GM21737 (cell line): ENCODE results near the gene CCND3.
"Not testable (repeated sequence)": the region's sequence is repeated elsewhere in the genome, so short reads cannot be mapped to it uniquely, and the experiment has no call there.

Experiments
- ATAC-seq: cut with Tn5 transposase; IDR thresholded peaks from one replicate; pipeline ENCODE4 v1.9.1; 2021; ENCODE audit warnings: mild to moderate bottlenecking, moderate library complexity; ENCODE audit not compliant: unreplicated experiment

Gene CCND3

DNA sequence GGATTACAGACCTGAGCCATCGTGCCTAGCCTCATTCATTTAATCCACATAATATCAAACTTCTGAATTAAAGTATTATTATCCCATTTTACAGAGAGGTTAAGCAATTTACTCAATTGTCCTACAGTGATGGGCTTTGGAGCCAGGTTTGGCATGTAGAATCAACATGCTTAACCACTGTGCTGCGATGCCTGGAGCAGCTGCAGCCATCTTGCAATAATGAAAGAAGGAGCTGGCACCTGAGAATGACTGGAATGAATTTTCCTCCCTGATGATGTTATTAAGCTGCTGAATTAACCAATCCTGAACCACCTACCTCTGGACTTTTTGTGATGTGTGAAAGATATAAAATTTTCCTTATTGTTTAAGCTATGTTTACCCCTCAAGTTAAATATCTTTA is 13.1 kb upstream of the CCND3 start:
- no peak for ATAC-seq

DNA sequence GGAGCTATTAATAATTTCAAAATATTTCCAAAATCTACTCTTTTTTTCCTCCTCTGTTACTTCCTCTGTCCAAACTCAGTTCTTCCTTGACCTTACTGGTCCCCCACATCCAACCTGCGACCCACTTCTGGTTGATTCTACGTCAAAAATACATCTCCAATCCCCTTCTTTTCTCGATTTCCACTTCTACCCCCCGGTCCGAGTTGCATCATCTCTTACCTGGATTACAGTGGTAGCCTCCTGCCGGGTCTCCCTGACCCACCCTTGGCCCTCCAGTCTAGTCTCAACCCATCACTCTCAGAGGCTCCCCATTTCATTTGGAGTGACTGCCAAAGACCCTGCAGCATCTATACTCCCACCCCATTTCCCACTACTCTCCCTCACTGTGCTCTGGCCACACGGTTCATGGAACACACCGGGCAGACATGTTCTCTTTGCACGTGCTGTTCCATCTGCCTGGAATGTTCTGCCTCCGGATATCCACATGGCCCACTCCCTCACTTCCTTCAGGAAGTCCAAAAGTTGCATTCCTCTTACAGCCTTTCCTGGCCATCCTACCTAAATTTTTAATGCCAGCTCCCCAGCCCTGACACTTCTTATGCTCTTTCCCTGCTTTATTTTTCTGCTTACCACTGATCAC is 6.1 kb upstream of the CCND3 start:
- ATAC-seq = no peak

DNA sequence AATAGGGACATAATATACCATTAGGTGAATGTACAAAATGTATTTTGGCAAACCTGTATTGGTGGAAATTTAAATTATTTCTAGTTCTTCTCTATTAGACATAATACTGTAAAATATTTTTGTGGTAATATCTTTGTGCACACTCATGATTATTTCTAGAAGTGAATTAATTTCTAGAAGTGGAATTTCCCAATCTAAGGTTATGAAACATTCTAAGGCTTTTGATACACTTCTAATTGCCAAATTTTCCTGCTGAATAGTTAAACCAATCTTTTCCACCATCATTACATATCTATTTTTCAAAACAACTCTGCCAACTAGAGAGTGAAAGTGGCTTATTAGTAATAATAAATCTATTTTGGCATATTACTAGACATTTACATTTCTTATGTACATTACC is 1.8 kb upstream of the CCND3 start:
- ATAC-seq = no peak

DNA sequence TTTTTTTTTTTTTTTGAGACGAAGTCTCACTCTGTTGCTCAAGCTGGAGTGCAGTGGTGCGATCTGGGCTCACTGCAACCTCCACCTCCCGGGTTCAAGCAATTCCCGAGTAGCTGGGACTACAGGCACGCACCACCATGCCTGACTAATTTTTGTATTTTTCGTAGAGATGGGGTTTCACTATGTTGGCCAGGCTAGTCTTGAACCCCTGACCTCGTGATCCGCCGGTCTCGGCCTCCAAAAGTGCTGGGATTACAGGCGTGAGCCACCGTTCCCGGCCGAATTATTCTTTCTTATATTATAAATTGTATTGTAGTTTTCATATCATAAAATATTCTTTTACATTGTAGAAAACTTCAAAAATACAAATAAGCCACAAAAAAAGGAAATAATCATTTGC is 1.3 kb upstream of the CCND3 start:
- not testable (repeated sequence) for ATAC-seq

DNA sequence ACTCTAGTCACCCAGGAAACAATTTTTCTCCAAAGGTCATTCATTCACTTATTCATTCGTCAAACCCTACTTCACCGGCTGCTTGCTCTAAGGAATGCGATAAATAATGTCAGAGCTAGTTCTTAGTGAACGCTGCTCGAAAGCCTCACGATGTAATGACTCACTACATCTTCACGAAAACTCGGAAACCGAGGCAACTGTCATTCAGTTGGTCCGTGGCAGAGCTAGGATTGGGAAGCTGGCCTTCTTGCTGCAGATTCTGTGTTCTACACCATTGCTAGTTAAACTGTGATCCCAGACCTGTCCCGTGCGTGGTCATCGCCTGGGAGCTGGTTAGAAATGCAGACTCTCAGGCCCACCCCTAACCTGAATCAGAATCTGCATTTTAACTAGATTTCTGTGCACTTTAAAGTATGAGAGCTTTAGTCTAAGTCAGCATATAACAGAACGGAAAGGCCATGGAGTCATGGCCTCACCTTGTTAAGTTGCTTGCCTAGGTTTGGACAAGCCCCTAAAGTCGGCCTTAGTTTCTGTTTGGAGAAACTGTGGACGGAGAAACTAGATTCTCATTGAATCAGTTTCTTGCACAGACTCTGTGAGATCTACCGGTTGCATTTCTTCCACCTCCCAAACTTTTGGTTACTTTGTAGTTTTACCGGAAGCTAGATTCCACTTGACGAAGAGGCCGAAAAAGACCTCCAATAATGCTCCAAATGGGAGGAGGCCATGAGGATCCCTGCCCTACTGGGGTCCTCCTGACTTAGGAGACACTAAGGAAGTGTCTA is 651 bp upstream of the CCND3 start:
- ATAC-seq = no peak

DNA sequence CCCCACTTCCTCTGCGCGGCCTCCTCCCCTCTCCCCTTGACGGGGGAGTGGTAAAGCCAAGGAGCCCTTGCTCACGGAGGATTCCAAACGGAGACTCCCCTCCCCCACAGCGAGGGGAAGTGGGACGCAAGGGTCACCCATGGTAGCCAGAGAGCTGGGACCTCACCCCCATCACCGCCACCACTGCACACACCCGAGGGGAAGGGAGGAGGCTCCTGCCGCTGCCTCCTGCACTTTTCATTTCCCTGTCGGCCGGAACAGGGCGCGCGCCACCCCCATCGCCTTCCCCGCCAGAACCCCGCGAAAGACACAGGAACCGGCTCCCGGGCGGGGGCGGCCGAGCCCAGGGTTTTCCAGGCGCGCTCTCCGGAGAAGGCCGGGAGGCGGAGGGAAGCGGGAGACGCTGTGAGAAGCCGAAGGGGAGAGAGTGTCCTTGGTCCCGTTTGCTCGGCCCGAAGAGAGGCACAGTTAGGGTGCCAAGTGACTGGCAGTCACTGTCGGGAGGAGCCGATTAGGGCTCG is 789 bp downstream of the CCND3 start:
- ATAC-seq = no peak

DNA sequence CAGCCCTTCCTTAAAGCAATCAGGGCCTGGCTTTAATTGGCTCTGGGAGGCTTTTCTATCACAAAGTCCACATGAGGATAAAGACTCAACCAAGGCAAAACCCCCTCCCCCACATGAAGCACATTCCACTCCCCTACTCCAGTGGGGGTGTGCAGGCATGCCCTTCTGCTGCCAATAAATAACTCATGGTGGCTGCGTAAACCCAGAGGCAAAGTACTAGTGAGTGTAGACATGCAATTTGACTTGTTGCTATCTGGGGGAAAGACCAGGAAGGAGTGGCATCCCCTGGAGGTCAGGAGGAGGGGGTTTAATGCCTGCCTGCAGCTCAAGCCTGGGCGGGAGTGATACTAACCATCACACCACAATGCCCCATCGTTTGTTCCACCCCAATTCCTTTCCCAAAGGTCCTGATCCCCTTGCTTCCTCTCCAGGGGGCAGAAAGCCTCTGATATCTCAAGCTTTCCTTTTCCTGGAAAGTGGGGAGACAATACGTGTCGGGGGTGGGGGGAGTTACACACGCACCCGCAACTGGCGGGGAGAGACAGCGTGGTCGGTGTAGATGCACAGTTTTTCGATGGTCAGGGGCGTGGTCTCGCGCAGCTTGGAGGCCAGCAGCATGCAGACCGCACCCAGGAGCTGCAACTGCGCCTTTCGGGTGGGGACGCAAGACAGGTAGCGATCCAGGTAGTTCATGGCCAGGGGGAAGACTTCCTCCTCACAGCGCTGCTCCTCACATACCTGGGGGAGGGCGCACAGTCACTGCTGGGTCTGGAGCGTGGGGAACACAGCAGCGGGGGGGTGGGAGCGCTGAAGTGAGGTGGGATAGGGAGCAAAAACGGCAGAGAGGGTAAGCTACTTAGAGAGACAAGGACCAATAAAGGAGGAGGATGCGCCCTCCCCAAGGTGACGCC is 1.5 kb downstream of the CCND3 start:
- ATAC-seq = no peak

DNA sequence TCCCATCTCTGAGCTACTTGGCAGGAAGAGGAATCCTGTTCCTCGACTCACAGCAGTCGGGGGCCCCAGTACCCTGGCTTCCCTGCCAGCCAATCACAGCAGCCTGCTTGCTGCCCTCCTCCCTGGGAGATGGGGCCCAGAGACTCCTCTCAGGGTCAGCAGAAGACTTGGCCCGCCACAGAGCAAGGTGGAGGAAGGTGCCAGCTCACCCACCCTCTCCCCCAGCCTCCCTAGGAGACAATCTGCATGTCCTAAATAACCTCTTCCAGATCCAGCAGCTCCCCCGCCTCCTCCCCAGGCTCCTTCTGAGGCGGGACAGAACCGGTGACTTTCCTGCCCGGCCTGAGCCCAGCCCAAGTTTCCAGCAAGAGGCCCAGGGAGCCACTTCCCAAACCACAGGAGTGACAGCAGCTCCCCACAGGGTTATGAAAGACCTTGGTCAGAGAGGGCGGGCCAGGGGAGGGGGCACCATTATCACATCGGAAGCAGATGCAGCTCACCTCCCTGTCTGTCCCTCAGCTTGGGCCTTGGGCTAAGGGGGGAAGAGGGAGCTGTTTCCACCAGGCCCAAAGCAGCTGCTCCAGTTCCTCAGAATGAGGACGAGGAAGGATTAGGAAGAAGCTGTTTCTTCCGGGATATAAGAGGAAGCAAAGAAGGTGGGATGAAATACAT is 2.3 kb downstream of the CCND3 start:
- no peak for ATAC-seq

DNA sequence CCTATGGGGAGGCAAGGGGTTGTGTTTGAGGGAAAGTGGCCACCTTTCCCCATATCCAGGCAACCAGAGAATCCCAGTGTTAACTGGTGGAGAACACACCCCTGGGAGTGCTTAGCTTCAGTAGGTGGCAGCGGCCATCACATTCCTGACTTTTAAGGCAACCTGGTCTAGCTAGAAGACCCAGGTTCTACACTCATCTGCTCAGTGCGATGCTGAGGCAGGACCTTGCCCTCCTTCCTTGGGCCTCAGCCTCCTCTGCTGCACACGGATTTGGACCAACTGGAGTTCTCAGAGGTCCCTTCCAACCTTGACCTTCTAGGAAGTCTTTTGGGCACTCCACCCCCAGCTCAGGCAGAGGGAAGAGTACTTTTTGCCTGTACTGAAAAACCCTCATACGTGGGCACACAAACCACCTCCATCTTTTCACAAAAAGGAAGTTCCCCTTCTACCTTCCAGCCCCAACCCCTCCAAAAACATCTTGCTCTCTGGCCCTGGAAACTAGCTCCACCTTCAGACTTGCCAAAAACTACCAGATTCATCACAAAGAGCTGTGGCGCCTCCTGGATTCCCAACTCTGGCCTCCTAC is 2.9 kb downstream of the CCND3 start:
- no peak for ATAC-seq

DNA sequence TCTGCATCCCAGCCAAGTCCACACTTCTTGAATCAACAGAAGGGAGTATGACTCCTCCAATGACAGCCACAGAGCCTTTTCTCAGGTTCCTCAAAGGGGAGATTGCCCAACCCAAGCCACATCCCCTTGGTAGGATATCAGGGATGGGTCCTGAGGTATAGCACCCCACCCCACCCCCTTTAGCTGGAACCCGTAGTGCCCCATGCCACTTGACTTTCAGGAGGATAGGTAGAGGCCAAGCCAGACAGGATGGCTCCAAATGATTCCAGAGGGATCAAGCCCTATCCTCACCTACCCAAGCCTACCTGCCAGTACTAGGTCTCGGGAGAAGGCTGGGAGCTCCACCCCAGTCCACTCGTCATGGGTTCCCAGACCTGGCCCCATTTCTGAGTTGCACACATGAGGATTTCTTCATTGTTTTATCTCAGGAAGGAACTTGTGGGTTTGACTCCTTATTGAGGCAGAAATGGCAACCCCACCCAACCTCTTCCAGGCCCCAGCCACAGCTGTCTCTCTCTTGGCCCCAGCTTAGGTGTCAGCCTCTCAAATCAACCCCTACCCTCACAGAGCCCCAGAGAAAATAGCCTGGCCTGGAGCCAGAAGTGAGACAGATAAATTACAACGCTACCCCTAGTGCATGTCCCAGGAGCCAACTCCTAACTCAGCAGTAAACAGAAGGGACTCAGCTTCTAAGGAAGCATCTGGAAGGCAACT is 3.6 kb downstream of the CCND3 start:
- no peak for ATAC-seq

DNA sequence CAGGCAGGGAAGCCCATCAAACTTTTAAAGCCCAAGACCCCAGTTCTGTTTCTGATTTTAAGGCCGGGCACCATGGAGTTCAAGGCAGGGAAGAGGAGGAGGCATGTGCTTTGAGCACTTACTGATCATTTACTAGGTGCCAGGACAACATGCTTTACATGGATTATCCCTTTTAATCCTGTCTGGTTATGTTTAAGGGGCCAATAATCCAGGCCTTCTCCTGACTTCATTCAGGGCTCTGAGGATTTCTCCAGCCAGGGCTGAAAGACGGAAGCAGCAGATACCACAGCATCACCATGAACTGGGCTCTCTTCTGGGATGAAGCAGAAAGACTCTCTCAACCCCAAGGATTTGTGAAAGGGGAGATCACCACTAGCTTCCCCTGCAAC is 4.1 kb downstream of the CCND3 start:
- ATAC-seq = no peak

DNA sequence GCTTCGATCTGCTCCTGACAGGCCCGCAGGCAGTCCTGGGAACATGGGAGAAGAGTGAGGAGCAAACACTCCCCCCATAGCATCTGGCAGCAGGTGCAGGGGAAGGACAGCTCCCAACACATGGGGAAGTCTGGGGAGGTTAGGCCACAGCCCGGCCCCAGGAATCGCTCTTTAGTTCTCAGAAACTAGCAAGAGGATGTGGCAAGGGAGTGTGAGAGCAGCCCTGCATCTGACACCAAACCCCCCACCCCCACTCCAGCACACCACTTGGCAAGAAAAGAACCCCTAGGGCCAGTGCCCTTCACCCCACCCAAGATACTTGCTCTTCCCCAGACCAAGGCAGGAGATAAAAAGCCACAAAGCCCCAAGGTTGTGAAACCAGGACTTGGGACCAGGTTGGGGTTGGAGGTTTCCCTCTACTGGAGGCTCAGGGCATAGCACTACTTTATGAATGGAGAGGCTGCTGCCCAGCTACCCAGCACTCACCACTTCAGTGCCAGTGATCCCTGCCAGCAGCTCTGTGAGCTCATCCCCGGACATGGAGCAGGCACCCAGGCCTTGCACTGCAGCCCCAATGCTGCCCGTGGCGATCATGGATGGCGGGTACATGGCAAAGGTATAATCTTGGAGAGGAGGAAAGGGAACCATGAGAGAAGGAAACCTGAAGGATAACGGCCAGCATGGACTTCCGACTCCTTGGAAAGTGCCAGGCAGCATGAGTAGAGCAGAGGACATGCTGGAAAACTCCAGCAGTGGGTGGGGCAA is 5.4 kb downstream of the CCND3 start:
- ATAC-seq = no peak

DNA sequence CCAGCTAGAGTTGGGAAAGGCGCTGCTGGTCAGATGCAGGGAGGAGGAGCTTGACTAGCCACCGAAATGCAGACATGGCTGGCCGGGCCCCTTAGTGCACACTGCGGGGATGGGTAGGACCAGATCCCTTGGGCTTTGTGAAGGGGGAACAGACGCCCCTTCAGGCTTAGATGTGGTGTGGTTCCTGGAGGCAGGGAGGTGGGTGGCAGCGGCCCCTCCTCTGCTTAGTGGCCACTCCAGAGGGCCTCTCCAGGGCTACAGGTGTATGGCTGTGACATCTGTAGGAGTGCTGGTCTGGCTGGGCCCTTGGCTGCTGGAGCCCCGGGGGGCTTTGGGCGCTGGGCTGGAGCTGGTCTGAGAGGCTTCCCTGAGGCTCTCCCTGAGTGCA is 5.9 kb downstream of the CCND3 start:
- no peak for ATAC-seq

DNA sequence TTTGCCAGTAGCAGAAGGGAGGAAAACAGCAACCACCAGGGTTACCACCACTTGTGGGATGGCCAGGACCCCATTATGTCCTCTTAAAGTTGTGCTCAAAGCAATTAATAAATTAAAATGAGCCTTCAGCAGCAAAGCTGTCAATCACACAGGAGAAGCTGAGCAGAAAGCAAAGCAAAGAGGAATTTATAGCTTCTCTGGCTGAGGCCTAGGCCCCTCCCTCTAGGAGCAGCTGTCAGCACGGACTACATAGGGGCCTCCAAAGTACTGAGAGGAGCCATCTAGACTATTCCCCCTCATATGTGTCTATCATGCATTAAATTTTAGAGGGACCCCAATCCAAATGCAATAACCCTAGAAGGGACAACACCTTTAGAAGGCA is 6.4 kb downstream of the CCND3 start:
- ATAC-seq = no peak

DNA sequence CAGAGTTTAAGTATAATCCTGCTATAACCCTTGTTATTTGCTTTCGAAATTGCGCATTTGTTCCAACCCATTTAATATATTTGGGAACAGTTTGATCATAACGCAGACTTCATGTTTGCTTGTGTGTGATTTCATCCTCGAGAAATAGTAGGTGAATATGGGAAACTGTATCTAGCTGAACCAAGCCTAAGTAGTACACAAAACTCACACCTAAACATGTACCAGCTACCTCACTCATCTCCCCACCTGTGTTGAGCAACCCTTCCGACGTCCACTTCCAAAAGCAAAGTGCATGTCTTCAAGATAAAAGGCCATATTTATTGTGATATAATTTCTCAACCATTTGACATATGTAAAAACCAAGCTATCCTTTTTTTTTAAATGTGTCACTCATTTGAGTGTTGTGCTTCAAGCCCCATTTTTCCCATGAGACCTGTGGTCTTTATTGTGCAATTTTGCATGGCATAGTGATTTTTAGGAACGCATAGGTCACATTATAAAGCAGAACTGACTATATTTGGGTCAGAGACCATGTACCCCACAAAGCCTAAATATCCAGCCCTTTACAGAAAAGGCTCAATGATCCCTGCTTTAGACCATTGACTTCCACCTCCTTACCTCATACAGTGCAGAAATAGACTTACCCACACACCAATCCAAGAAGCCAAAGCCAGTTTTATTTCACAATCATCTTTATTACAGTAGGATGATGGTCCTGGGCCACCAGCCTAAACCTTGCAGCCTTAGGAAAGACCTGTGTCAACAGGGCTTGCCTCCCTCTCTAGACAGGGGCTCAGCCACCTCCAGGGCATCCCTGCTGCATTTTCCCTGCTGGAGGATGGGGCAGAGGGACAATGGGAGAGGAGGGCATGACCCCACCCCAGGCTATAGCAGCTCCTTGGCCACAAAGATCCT is 7.1 kb downstream of the CCND3 start:
- no peak for ATAC-seq

DNA sequence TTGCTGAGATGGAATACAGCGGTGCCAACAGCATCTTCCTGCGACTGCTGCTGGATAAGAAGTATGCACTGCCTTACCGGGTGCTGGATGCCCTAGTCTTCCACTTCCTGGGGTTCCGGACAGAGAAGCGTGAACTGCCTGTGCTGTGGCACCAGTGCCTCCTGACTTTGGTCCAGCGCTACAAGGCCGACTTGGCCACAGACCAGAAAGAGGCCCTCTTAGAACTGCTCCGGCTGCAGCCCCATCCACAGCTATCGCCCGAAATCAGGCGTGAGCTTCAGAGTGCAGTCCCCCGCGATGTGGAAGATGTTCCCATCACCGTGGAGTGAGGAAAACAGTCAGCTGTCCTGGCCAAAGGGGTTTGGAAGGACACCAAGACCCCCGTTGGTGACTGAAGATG is 9.2 kb downstream of the CCND3 start:
- no peak for ATAC-seq

DNA sequence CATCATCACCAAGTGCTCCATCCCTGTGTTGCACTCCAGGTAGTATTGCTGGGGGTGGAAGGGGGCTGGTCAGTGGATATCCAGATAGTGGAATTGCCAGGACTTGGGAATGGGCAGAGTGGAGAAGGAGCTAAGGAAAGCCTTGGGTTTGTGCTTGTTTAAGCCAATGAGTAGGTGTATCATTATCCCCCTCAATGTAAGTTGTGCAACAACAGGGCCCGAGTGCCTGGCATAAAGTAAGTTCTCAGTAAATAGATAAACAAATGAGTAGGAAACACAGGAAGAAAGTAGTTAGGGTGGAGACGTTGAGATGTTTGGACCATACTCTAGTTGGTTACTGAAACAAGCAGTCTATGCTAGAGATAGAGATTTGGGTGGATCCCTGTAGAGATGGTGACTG is 9.8 kb downstream of the CCND3 start:
- no peak for ATAC-seq

DNA sequence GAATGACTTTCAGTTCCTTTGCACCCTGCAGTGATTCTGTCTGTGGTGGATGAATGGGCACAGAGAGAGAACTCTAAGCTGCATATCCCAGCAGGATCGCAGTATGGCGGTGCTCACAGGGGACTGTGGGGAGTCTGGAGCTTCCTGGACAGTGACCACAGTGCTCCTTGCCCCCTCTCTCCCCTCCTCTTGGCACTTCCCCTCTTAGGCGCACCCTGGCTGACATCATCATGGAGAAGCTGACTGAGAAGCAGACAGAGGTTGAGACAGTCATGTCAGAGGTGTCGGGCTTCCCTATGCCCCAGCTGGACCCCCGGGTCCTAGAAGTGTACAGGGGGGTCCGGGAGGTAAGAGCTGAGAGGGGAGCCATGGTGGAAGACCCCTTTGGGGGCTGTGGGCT is 11.7 kb downstream of the CCND3 start:
- ATAC-seq = no peak
